Measurements from ENCODE around the gene IL19.

IL19 gene, protein sequence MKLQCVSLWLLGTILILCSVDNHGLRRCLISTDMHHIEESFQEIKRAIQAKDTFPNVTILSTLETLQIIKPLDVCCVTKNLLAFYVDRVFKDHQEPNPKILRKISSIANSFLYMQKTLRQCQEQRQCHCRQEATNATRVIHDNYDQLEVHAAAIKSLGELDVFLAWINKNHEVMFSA

GRCh38 chr1:206770531-206771337, at the start of gene IL19:
Gene IL19 (plus strand): TSS chr1:206770773. CDS start chr1:206836663, 65,890 bp downstream.
- DNase-seq = no peak

- no peak for DNase-seq
These were observed 49.1 kb upstream of the IL19 start for GRCh38 chr1:206721454-206721853.

GRCh38 chr1:206722751-206723461, 47.7 kb upstream of the IL19 start:
- DNase-seq = no peak

GRCh38 chr1:206723462-206723804, 47.1 kb upstream of the IL19 start:
- no peak for DNase-seq

DNA sequence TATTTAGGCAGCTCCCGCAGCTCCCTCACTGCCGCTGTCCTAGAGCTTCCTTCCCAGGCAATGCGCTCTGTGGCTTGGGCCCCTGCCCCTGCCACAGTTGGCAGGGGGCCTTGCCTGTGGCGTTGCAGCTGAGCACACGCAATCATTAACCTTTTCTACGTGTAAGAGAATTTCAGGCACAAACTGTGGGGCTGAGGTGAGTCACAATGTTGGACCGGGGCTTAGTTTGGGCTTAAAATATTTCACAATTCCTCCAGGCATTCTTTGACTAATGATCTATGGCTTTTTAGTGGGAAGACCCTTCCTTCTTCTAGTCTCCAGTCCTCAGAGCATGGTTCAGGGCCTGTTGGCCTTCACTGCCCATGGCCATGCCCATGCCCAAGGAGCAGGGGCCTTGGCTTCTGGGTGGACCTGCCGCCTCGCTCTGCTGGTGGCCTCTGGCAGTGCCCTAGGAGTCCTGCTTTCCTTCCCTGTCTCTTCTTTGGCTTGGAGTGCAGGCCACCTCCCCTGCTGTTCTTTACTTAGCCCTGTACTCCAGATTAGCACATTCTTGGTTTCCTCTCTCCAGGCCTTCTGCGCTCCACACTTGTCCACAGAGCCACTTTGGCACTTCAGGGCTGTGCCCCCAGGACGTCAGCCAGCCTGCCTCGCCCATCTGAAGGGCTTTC, 46.6 kb upstream of the IL19 start:
- no peak for DNase-seq

GRCh38 chr1:206725109-206725963, 45.2 kb upstream of the IL19 start:
- DNase-seq = no peak

- no peak for DNase-seq
These were observed 42.4 kb upstream of the IL19 start for GRCh38 chr1:206727981-206728696.

- DNase-seq = no peak
These were observed 41.9 kb upstream of the IL19 start for GRCh38 chr1:206728697-206728987.

GRCh38 chr1:206729050-206729449, 41.5 kb upstream of the IL19 start:
- DNase-seq = no peak

- DNase-seq = no peak
These were observed 41.1 kb upstream of the IL19 start for GRCh38 chr1:206729507-206729906.

GRCh38 chr1:206732508-206732907, 38.1 kb upstream of the IL19 start:
- no peak for DNase-seq

- no peak for DNase-seq
These were observed 37.6 kb upstream of the IL19 start for GRCh38 chr1:206732992-206733391.

- DNase-seq = peak; percentile 14
These were observed 36.0 kb upstream of the IL19 start for GRCh38 chr1:206734499-206735142.

DNA sequence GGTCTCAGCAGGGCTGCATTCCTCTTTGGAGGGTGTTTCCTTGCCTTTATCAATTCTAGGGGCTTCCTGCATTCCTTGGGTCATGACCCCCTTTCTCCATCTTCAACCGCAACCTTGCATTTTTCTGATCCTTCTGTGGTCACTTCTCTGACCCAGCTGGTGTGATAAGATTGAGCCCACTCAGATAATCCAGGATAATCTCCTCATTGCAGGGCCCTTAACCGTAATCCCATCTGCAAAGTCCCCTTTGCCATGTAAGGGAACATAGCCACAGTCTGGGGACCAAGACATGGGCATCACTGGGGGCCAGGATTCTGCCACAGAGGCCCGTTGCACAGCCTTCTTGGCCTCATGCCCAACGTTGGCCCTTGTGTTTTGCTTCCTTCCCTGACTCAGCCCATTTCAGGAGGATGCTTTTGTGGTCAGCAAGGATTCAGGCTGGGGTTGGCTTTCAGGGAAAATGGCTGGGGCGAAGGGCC, 35.0 kb upstream of the IL19 start:
- DNase-seq = no peak

- no peak for DNase-seq
These were observed 33.5 kb upstream of the IL19 start for GRCh38 chr1:206736878-206737728.

DNA sequence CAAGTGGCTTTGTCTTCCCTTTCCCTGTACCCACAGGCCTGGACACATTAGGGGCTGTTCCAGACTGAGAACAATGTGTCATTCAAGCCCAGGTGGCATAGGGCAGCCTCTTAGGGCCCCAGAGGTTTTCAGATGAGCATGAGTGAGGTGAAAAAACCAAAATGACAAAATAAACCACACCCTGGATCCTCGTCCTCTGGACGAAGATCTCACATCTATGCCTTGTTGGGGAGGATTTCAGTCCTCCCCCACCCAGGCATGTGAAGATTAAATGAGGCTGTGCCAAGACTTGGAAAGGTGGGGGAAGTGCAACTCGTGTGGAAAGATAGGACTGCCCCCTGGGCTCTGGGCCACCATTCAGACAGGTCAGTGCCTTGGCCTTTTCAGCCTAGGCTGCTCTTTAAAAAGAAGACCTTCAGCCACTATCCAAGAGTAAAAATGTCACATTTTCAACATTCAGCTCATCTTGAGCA, 32.8 kb upstream of the IL19 start:
- DNase-seq = no peak

GRCh38 chr1:206738370-206739366, 31.9 kb upstream of the IL19 start:
- no peak for DNase-seq

DNA sequence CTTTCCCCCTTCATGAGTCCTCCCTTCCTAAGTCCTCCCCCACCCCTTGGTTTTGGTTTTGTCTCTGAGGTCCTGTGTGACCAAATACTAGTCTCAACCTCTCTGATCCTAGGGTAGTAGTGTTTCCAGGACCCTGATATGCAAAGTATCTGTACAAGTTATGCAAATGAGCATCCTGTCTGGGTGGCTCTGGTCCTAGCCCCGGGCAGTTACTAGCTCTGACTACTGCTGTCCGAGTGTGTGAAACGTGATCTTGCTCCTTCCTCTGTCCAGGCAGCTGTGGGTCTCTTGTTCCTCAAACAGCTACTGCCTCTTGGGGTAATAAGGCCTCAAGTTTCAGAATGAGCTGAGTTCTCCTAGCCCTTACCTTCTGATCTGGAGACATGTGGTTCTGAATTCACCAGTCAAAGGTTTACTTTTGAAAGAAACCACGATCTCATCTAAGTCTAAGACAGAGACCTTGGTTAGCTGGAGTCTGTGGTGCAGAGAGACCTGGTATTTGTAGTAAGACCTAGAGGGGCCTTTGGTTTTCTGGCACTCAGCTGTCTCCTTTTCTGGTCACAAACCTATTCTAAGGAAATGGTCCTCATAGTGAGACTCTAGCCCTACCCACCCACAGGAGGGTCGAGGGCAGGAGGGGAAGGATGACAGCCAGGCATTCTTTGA, 31.0 kb upstream of the IL19 start:
- no peak for DNase-seq

Data from KG1 (cell line).